ENCODE measurements around the gene ABI1. TPM values are rescaled to one million over a fixed set of nuclear protein-coding genes. Genes with fewer than 3 reads are reported as not detected.

The ABI1 gene
- total and polyA plus RNA-seq, 2 of the 4 experiments (the other 2 are of a cell fraction), result 49.6 to 71.3 TPM

- WGBS, 2 experiments (ENCODE audit: extremely low coverage in 2 of 2, insufficient read length in 1 of 2), result no CpG with 5 or more reads among the region's 5 CpGs
- dilution Hi-C loops (cut with HindIII; ENCODE audit: low sequenced_read_pairs, unreplicated experiment), result no loop called here
- CTCF ChIA-PET, result no interaction called here
Measured at GRCh38 chr10:26711324-26711723, 149.4 kb downstream of the ABI1 start.

More at GRCh38 chr10:26711324-26711723, 149.4 kb downstream of the ABI1 start:
- no peak overlapping the region for H3K56ac ChIP-seq (ENCODE audit: extremely low read depth, insufficient read depth, low read length)
- H3K9me3 ChIP-seq (ENCODE audit: control insufficient read depth, insufficient read depth, low read length), result no peaks in the 10 kb centered on the region
- H3K9ac ChIP-seq (ENCODE audit: low read depth, low read length), result no peak overlapping the region
- ATAC-seq (ENCODE audit: low read depth), result no peak
- TF ChIP-seq CHD1 (IDR thresholded peaks at IDR 0.05; ENCODE audit: low read depth, low read length) (no peak), RAD21 (IDR thresholded peaks at IDR 0.05; ENCODE audit: low read length) (no peak), MAFK (IDR thresholded peaks at IDR 0.05; ENCODE audit: low read depth, low read length) (no peak), FOS (IDR thresholded peaks at IDR 0.05; ENCODE audit: low read depth, low read length) (no peak), USF2 (IDR thresholded peaks at IDR 0.05; ENCODE audit: low read depth, low read length) (no peak), MAZ (IDR thresholded peaks at IDR 0.05; ENCODE audit: borderline replicate concordance, low read depth, low read length) (no peak), BHLHE40 (IDR thresholded peaks at IDR 0.05; ENCODE audit: low read depth, low read length) (no peak), RCOR1 (IDR thresholded peaks at IDR 0.05; ENCODE audit: insufficient replicate concordance, low read length) (no peak), CEBPB (IDR thresholded peaks at IDR 0.05; ENCODE audit: low read depth, low read length) (no peak), SMC3 (IDR thresholded peaks at IDR 0.05; ENCODE audit: low read depth, low read length) (no peak), RFX5 (IDR thresholded peaks at IDR 0.05; ENCODE audit: low read depth, low read length) (no peak), NFE2L2 (IDR thresholded peaks at IDR 0.05; ENCODE audit: low read depth, low read length) (no peak), MXI1 (IDR thresholded peaks at IDR 0.05; ENCODE audit: borderline replicate concordance, low read depth, low read length) (no peak), POLR2A (IDR thresholded peaks at IDR 0.05; ENCODE audit: low read depth, low read length) (no peak)
- TF ChIP-seq, protein P1, sequence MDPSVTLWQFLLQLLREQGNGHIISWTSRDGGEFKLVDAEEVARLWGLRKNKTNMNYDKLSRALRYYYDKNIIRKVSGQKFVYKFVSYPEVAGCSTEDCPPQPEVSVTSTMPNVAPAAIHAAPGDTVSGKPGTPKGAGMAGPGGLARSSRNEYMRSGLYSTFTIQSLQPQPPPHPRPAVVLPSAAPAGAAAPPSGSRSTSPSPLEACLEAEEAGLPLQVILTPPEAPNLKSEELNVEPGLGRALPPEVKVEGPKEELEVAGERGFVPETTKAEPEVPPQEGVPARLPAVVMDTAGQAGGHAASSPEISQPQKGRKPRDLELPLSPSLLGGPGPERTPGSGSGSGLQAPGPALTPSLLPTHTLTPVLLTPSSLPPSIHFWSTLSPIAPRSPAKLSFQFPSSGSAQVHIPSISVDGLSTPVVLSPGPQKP (IDR thresholded peaks at IDR 0.05; ENCODE audit: borderline replicate concordance, low read depth, low read length), result no peak
- TF ChIP-seq, protein P2, sequence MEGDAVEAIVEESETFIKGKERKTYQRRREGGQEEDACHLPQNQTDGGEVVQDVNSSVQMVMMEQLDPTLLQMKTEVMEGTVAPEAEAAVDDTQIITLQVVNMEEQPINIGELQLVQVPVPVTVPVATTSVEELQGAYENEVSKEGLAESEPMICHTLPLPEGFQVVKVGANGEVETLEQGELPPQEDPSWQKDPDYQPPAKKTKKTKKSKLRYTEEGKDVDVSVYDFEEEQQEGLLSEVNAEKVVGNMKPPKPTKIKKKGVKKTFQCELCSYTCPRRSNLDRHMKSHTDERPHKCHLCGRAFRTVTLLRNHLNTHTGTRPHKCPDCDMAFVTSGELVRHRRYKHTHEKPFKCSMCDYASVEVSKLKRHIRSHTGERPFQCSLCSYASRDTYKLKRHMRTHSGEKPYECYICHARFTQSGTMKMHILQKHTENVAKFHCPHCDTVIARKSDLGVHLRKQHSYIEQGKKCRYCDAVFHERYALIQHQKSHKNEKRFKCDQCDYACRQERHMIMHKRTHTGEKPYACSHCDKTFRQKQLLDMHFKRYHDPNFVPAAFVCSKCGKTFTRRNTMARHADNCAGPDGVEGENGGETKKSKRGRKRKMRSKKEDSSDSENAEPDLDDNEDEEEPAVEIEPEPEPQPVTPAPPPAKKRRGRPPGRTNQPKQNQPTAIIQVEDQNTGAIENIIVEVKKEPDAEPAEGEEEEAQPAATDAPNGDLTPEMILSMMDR (conservative IDR thresholded peaks at IDR 0.05; ENCODE audit: low read depth, low read length), result no peak
- H2AK9ac ChIP-seq (replicated peaks; ENCODE audit: low read depth, low read length, poor library complexity), result no peak overlapping the region
- no peaks in the 10 kb centered on the region for H4K20me1 ChIP-seq (ENCODE audit: insufficient read depth, low read length)
- no peak overlapping the region for H4K5ac ChIP-seq (ENCODE audit: low read depth, low read length)
- no peak overlapping the region for H3K4ac ChIP-seq (ENCODE audit: low read depth, low read length)
- H3K4me1 ChIP-seq (ENCODE audit: control insufficient read depth, insufficient read depth, low read length), result no peaks in the 10 kb centered on the region
- no peak overlapping the region for H4K8ac ChIP-seq (ENCODE audit: low read depth in 2 of 2, low read length in 2 of 2)
- in situ Hi-C loops (cut with MboI; ENCODE audit: low sequenced_read_pairs) (no loop called here), intact Hi-C loops (cut with micrococcal nuclease) (no loop called here)
- H3K9me1 ChIP-seq (ENCODE audit: insufficient read depth, low read length), result no peaks in the 10 kb centered on the region; the same call in 1 of the 2 replicates
- no peak overlapping the region for H2BK5ac ChIP-seq (ENCODE audit: low read depth, low read length, poor library complexity, severe bottlenecking)
- H3K18ac ChIP-seq (ENCODE audit: low read depth, low read length), result no peak overlapping the region
- no TSS peak for BruUV-seq (replicated peaks)
- no peak overlapping the region for H2BK120ac ChIP-seq (ENCODE audit: low read depth, low read length)
- no peak overlapping the region for H2AK5ac ChIP-seq (ENCODE audit: low read depth, low read length)
- H3K23ac ChIP-seq (ENCODE audit: low read depth, low read length), result no peak overlapping the region
- no peak overlapping the region for H3K4me3 ChIP-seq (ENCODE audit: insufficient read depth, low read depth, low read length)
- peaks cover 0 to 7% of the 10 kb centered on the region in 2 experiments; a peak in 1 of 4 replicates for H3K79me1 ChIP-seq (ENCODE audit: low read depth in 1 of 2, low read length in 2 of 2)
- no peak overlapping the region for H3K27ac ChIP-seq (ENCODE audit: insufficient read depth, low read length)
- DNase-seq, result no peak
- POLR2A ChIA-PET (ENCODE audit: unreplicated experiment), result no interaction called here
- no peak overlapping the region for H2BK15ac ChIP-seq (ENCODE audit: low read depth, low read length)
- H4K91ac ChIP-seq (ENCODE audit: insufficient read depth, low read depth, low read length), result no peak overlapping the region
- no peak overlapping the region for H2BK20ac ChIP-seq (ENCODE audit: low read depth, low read length)
- peaks cover 21% of the 10 kb centered on the region for H3K36me3 ChIP-seq (ENCODE audit: control insufficient read depth, insufficient read depth, low read length)
- H3K14ac ChIP-seq (replicated peaks; ENCODE audit: low read depth, low read length), result no peak overlapping the region
- no peak overlapping the region for H3K4me2 ChIP-seq (ENCODE audit: low read depth, low read length)
- no peak overlapping the region for H2AFZ ChIP-seq (replicated peaks; ENCODE audit: low read length, poor library complexity)
- no peaks in the 10 kb centered on the region for H3K27me3 ChIP-seq (ENCODE audit: control insufficient read depth, insufficient read depth, low read length)
